ENCODE measurements around the gene PHYHIPL.

PHYHIPL gene

DNA sequence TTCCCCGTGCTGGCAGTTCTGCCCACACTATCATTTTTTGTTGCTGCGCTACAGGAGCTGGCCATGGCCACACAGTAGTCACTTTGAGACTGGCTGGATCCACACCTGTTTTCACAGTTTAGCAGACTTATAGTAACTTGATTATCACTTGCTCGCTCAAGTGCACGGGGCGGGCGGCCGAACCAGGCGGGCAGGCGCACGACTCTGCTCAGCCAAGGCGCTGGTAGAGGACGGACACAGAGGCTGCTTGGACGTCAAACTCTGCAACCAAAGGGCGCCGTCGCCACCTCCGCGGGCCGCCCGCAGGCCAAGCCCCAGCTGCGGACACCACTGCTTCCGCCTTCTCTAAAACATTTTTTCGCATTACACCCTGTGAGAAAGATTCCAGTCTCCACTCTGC, 38.4 kb upstream of the PHYHIPL start (continued):
- TF ChIP-seq ZNF350 (tag by site-specific recombination; IDR thresholded peaks at IDR 0.05) (no peak), ZNF596 (tag by site-specific recombination; IDR thresholded peaks at IDR 0.05) (no peak), ZNF621 (tag by site-specific recombination; IDR thresholded peaks at IDR 0.05) (no peak), ZNF660 (tag by site-specific recombination; IDR thresholded peaks at IDR 0.05) (no peak), ZNF623 (tag by site-specific recombination; IDR thresholded peaks at IDR 0.05) (no peak), BCL11B (tag by site-specific recombination; IDR thresholded peaks at IDR 0.05; ENCODE audit: low read depth) (no peak)
- TF ChIP-seq, protein P1, sequence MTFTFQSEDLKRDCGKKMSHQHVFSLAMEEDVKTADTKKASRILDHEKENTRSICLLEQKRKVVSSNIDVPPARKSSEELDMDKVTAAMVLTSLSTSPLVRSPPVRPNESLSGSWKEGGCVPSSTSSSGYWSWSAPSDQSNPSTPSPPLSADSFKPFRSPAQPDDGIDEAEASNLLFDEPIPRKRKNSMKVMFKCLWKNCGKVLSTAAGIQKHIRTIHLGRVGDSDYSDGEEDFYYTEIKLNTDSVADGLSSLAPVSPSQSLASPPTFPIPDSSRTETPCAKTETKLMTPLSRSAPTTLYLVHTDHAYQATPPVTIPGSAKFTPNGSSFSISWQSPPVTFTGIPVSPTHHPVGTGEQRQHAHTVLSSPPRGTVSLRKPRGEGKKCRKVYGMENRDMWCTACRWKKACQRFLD (tag by site-specific recombination; IDR thresholded peaks at IDR 0.05), result no peak

DNA sequence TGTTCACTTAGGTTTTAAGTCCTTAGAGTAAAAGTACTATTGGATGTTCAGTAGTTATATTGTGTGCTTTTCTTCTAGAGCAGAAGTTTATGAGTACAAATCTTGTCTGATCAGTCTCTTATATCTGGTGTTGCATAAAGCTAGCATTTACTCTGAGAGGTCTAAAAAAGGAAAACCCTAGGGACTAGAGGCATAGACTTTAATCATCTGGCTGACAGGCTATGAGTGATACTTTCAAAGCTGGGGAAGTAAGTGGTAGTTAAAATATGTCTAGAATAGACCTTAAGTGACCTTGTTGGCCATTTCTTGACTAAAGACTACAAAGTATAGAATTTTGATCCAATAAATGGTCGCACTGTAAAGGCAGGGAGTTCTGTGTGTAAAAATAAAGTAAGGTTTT, 32.9 kb upstream of the PHYHIPL start:
- TF ChIP-seq, protein P1 (tag by site-specific recombination; IDR thresholded peaks at IDR 0.05), result no peak
- no peak for TF ChIP-seq INSM2 (tag by site-specific recombination; IDR thresholded peaks at IDR 0.05)
- TF ChIP-seq ZSCAN23 (tag by site-specific recombination; IDR thresholded peaks at IDR 0.05), result no peak
- no peak for TF ChIP-seq ZNF473 (tag by site-specific recombination; IDR thresholded peaks at IDR 0.05)
- TF ChIP-seq ZNF670 (tag by site-specific recombination; IDR thresholded peaks at IDR 0.05; ENCODE audit: low read depth), result no peak
- TF ChIP-seq, protein P2, sequence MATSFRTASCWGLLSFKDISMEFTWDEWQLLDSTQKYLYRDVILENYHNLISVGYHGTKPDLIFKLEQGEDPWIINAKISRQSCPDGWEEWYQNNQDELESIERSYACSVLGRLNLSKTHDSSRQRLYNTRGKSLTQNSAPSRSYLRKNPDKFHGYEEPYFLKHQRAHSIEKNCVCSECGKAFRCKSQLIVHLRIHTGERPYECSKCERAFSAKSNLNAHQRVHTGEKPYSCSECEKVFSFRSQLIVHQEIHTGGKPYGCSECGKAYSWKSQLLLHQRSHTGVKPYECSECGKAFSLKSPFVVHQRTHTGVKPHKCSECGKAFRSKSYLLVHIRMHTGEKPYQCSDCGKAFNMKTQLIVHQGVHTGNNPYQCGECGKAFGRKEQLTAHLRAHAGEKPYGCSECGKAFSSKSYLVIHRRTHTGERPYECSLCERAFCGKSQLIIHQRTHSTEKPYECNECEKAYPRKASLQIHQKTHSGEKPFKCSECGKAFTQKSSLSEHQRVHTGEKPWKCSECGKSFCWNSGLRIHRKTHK (tag by site-specific recombination; IDR thresholded peaks at IDR 0.05), result no peak
- no peak for TF ChIP-seq ZNF501 (tag by site-specific recombination; IDR thresholded peaks at IDR 0.05)
- TF ChIP-seq ZNF530 (tag by site-specific recombination; IDR thresholded peaks at IDR 0.05; ENCODE audit: low read depth), result no peak
- TF ChIP-seq GFI1B (tag by site-specific recombination; IDR thresholded peaks at IDR 0.05), result no peak
- no peak for TF ChIP-seq KLF10 (tag by site-specific recombination; IDR thresholded peaks at IDR 0.05)
- no peak for TF ChIP-seq ZBTB11 (tag by site-specific recombination; conservative IDR thresholded peaks at IDR 0.05; ENCODE audit: low read depth)
- TF ChIP-seq HOXC10 (CRISPR knock-in tag; IDR thresholded peaks at IDR 0.05), result no peak
- TF ChIP-seq PRDM6 (tag by site-specific recombination; IDR thresholded peaks at IDR 0.05), result no peak
- no peak for TF ChIP-seq SETDB1 (IDR thresholded peaks at IDR 0.05; ENCODE audit: insufficient read length, low read length)
- no peak for TF ChIP-seq YY1 (tag by site-specific recombination; IDR thresholded peaks at IDR 0.05)
- TF ChIP-seq ZNF585B (tag by site-specific recombination; IDR thresholded peaks at IDR 0.05), result no peak
- no peak for TF ChIP-seq ZNF133 (tag by site-specific recombination; IDR thresholded peaks at IDR 0.05)
- TF ChIP-seq ZBTB8A (tag by site-specific recombination; IDR thresholded peaks at IDR 0.05), result no peak
- Histone ChIP-seq H3K4me1 (ENCODE audit: control insufficient read depth, insufficient read depth, low read length) (no peaks in the 10 kb centered on the region), H3K9me3 (ENCODE audit: control insufficient read depth, insufficient read depth, low read depth, low read length) (no peaks in the 10 kb centered on the region), H3K36me3 (ENCODE audit: control insufficient read depth in 2 of 2, insufficient read depth in 1 of 2, low read length in 2 of 2) (no peaks in the 10 kb centered on the region), H3K27ac (ENCODE audit: extremely low read depth, low read depth, low read length) (no peak overlapping the region), H3K4me3 (ENCODE audit: low read depth, low read length) (no peak overlapping the region)
- ChIA-PET POLR2A (no interaction called here), CTCF (interaction anchor here (1.3 kb wide), 1 partner anchor 191 kb away, joined by 3 read pairs; no protein-coding TSS in a partner anchor)
